ENCODE measurements around the gene AADACL4.
A peak's percentile ranks its signal among the peaks of the same experiment; 100 is the strongest.

The AADACL4 gene

DNA sequence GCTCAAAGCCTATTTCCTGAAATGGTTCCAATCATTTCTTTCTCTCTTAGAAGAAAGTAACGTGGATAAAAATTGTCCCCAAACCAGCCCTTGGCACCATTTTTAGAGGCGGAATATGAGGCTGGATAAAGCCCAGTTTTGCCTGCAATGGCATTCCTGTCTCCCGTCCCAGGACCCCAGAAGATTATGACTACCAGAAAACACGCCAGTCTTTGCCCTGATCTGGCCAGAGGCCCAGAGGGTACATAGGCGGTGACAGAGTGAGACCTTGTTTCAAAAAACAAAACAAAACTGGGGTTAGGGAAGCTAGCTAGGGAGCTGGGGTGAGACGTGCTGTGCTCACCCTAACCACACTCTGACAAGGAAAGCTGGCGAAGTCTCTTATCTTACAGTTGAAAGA lies at the start of gene AADACL4:
Gene AADACL4 (plus strand): TSS at position 301 of the 400 bp plus-strand sequence. CDS start 462 bp downstream, outside the sequence.
- DNase-seq (ENCODE audit: low spot score): no peak

DNA sequence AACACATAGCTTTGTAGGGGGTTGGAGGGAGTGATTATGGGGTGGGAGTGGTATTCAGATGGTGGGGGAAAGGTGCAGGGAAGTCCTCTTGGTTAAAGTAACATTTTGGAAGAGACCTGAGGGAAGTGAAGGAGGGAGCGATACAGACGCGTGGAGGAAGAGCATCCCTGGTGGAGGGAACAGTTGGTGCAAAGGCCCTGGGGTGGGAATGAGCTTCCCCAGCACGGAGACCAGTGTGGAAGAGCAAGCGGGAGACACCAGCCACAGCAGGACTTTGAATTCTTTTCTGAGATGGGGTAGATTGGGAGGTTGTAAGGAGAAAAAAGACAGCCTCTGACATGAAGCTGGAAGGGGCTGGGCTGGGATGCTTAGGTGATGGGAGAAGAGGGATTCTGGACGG lies 49.4 kb upstream of the AADACL4 start:
- DNase-seq (ENCODE audit: low spot score): no peak

DNA sequence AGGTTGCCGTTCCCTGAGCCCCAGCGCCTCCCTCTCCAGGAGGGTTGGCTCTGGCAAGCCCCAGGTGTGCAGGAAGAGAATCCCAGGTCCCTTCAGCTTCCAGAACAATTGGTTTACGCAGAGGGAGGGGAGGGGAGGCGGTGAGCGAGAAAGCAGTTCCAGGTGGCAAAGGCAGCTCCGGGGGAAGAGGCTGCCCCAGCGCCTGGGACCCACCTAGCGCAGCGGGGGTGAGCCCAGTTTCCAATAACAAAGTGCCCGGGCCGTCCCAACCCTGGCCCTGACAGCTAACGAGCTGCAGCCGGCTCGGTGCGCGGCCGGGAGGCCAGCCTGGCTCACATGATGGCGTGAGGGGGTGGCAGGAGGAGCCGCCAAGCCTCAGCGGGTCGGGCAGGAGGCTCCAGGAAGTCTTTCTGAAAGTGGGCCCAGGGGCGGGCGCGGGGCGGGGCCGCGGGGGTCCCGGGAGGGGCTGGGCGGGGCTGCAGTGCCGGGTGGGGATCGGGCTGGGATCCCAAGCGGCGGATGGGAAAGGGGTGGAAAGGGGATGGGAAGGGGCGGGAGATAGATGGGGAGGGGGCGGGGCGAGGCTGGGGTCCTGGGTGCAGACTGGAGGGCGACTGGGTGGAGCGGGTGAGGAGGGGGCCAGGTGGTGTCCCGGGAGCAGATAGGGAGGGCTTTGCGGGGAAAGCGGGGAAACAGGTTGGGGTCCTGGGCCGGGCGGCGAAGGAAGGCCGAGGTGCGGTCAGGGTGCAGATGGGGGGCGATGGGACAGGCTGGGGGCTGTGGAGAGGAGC lies 48.7 kb upstream of the AADACL4 start:
- no peak for DNase-seq (ENCODE audit: low spot score)

DNA sequence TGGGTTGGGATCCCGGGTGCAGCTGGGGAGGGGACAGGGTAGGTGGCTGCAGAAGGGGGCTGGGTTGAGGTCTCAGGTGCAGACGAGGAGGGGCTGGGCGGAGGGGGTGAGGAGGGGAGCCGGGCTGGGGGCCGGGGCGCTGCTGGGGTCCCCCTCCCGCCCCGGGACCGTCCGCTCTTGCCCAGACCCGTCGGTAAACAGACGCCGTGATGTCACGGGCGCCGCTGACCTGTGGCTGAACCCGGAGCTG lies 48.2 kb upstream of the AADACL4 start:
- no peak for DNase-seq (ENCODE audit: low spot score)

DNA sequence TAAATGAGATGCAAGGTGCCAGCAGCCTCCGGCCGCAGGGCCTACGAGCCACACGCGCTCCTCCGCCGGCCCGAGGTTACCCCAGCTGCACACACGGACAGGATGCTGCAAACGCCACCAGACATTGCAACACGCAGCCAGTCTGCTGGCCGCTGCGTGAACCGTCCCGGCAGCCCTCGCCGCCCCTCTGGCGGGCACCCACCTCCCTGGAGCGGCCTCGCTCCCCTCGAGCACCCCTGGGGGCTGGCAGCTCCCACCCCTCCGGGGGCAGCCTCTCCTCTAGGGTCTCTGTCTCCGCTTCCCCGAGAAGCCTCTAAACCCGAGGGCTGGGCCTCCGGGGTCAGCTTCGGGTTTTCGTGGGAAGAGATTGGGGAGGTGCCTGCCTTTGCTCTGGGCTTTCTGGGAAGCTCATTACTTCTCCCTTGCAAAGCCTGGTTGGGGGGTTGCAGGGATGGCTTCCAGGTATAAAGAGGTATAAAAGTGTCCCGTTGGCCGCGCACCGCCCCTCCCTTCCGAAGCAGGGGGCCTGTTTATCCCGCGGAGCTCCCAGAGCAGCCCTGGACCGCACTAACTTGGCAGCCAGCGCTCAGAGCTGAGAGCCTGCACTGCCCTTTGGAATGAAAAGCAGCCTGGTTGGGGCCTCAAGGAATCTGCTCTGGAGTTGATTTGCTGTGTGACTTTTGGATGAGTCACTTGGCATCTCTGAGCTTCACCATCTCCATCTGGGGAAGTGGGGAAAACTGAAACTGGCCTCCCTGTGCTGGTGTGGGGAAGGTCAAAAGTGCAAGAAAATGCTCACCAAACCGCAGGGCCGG lies 47.7 kb upstream of the AADACL4 start:
- DNase-seq (ENCODE audit: low spot score): no peak

DNA sequence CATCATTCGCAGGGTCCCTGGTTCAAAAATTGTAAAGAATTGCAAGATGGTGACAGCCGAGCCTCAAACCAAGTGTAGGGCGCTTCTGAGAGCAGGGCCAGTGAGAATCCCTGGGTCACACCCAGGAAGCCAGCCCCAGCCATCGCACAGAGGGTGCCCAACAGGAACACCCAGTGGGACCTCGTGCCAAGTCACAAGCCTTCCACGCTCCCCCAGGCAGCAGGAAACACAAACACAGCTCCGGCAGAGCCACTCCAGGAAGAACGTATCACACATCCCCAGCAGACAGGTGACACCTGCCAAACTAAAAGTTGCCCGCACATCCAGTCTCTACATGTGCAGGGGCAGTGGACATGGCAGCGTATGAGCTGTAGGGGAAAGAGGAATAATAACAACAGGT lies 46.1 kb upstream of the AADACL4 start:
- no peak for DNase-seq (ENCODE audit: low spot score)

DNA sequence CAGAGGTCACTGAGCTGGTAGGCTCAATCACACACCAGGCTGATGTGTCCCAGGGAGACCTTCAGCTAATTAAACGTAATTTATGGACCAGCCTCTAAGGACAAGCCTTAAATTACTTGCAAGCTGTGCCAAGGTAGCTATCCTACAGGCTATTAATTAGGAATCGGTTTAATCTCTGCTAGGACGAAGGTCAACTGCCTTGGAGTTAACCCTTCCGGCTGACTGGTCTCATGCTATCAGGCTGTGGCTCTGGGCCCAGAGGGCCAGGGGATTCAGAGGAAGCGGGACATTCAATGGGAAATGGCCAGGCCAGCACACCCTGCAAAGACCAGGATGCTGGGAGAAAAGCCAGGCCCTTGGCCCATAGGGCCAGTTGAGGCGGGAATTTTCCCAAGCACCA lies 44.9 kb upstream of the AADACL4 start:
- no peak for DNase-seq (ENCODE audit: low spot score)

DNA sequence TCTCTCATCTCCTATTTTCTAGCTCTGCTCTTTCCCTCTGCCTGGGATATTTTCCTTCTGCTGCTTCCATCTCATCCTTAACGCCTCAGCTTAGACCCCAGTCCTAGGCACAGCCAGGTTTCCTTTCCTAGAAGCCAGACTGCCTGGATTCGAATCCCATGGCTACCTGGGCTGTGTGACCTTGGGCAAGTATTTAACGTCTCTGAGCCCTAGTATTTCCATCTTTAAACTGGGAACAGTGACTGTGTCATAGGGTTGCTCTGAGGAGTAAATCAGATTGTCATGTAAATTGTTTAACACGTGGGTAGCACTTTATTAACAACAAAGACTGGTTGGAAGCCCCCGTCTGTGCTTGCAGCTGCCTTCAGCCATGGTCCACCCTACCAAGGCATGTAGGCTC lies 44.2 kb upstream of the AADACL4 start:
- no peak for DNase-seq (ENCODE audit: low spot score)

DNA sequence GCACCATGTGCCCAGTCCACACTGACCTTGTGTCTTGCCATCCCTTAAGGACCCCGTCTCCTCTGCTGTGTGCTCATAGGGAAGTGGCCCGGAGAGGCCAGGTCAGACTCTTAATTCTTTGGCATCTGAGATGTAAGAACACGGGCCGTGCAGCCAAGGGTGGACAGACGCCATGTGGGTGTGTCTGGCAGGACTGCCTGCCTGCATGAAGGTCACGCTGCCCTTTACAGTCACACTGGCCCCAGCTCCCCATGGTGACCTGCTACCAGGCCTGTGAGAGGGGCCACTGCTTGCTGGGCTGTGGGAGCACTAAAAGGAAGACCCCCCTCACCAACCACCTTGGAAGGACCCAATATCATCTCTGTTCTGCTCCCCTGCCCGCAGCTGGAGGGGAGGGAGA lies 43.5 kb upstream of the AADACL4 start:
- no peak for DNase-seq (ENCODE audit: low spot score)

DNA sequence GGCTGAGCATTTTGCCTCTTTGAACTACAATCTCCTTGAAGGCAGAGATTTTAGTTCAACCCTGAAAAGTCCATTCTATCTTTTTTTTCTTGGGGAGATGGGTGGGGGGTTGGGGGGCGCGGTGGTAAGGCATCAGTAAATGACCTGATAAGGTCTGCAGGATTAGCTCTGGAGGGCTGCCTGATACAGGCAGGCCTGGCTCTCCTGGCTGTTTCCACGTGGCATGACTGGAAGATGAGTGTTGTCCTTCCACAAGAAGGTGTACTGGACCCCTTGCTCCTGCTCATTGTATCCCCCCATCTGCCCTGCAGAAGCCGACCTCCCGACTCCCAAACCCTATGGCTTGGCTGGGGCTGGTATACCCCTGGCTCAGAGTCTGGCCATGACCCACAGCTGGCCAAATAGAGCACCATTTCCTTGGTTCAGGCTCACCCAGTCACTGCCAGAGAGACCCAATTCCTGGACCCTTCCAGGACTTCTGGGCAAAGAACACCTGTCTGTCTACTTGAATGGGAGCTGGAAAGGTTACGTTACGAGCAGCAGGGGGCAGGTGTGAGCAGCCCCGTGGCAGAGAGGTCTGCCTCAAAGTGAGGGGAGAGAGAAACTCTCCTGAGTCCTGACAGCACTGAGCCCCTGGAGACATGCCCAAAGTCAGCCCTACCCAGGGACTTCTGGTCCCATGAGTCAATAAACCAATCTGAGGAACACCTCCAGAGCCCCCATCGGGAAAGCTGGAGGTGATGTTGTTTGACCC lies 42.8 kb upstream of the AADACL4 start:
- DNase-seq (ENCODE audit: low spot score): no peak

DNA sequence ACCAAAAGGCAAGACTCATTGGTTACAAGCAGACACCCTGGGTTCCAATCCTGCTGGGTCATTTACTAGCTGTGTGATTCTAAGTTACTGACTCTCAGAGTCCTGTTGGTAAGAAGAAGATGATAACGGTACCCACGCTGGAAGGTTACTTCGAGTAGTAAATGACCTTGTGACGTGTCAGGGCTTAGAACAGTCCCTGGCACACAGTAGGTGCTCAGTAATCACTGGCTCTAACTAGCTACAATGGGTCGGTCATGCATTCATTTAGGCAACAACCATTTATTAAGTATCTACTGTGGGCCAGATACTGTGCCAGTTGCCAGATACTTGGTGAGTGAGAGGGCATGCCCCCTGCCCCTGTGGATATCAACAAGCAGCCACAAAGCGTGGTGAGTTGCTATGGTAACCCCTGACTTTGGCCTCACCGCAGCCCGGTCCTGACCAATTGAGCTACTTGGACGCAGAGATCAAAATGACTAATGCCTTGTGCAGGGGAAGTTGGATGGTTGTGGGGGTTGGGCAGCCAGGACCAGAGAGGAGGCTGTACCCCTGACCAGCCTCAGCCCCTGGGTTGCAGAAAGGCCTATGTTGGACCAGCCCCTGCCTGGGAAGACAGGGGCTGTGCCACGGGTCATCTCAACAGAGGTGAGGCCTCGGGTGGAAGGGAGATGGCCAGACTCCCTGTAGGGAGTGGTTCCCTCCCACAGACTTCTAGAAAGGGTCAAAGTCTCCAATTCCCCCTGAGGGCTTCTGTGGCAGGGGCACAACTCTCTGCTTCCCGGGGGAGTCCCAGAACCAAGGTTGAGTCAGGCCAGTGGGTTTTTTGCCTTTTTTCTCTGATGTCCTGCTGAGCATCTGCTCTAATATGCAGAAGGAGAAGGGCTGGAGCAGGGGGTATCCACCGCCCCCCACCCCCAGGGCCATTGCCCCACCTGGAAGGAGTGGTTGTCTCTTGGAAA lies 41.9 kb upstream of the AADACL4 start:
- DNase-seq (ENCODE audit: low spot score): no peak

DNA sequence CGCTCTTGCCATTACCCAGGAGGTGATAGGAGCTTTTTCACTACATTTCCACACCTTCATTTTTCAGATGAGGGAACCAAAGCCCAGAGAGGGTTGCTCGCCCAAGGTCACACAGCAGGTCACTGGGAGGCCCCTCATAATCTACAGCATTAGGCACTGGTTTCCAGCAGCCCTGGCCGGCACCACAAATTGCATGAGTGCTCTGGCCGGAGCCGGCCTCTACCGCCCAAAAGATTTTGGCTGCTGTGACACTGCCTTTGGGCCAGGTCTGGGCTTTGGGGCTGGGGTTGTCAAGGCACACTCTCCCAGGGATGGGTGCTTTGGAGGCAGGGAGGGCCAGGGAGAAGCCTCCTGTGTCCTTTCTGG lies 41.2 kb upstream of the AADACL4 start:
- DNase-seq (ENCODE audit: low spot score): no peak

DNA sequence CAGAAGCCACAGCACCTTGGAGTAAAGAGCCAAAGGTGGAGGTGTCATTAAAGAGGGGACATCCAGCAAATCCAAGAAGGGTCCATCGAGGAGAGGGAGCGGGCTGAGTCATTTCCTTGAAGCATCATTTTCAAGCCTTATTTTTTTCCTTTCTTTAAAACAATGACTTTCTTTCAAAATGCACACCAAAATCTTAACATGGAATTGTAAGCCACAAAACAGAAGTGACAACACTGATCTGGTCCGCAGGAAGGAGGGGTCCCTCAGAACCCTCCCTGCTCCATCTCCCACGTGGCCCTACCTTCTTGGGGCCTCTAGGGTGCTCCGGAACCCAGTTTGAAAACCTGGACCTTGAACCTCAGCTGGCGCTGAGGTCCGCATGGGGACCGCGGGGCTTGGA lies 40.7 kb upstream of the AADACL4 start:
- no peak for DNase-seq (ENCODE audit: low spot score)

DNA sequence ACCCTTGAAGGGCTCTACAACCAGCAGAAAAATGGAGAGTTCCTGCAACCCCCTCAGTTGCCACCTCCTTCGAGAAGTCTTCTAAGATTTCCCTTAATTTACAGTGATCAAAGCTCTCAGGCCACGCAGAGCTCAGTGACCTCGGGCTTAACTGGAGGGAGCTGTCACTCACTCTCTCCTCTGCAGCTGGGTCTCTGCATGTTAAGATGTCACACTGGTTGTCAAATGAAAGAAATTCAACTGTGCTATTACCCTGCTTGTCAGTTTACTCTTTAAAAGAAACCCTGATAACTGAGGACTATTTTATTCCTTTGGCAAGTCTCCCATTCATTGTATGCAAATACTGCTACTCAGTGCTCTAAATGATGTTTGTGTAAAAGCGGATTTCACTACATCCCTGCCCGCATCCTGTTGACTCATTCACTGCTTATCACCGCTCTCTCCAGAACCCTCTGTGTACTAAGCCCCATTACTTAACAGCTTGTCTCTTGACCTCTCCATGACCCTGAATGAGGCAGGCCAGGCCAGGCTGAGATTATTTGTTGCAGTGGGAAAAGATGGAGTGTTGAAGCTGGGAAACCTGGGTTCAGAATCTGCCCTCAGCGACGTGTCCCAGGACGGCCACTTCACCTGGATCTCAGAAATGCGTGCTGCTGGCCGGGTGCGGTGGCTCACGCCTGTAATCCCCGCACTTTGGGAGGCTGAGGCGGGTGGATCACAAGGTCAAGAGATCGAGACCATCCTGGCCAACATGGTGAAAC lies 39.6 kb upstream of the AADACL4 start:
- DNase-seq (ENCODE audit: low spot score): peak; percentile 87

DNA sequence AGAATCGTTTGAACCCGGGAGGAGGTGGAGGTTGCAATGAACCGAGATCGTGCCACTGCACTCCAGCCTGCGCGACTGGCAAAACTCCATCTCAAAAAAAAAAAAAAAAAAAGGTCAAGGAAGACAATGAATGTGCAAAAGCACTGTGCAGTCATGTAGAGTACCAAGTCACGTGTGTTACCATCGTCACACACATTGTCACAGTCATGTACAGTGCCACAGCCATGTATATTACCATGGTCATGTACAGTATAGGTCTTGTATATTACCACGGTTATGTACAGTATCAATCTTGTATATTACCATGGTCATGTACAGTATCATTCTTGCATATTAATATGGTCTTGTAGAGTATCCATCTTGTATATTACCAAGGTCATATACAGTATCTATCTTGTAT lies 38.9 kb upstream of the AADACL4 start:
- DNase-seq (ENCODE audit: low spot score): no peak

DNA sequence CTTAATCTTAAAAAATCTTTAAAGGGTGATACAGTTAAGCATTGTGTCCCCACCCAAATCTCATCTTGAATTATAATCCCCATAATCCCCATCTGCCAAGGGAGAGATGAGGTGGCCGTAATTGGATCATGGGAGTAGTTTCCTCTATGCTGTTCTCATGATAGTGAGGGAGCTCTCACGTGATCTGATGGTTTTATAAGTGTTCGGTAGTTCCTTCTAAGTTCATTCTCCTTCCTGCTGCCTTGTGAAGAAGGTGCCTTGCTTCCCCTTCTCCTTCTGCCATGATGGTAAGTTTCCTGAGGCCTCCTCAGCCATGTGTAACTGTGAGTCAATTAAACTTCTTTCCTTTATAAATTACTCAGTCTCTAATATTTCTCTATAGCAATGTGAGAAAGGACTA lies 36.6 kb upstream of the AADACL4 start:
- no peak for DNase-seq (ENCODE audit: low spot score)

DNA sequence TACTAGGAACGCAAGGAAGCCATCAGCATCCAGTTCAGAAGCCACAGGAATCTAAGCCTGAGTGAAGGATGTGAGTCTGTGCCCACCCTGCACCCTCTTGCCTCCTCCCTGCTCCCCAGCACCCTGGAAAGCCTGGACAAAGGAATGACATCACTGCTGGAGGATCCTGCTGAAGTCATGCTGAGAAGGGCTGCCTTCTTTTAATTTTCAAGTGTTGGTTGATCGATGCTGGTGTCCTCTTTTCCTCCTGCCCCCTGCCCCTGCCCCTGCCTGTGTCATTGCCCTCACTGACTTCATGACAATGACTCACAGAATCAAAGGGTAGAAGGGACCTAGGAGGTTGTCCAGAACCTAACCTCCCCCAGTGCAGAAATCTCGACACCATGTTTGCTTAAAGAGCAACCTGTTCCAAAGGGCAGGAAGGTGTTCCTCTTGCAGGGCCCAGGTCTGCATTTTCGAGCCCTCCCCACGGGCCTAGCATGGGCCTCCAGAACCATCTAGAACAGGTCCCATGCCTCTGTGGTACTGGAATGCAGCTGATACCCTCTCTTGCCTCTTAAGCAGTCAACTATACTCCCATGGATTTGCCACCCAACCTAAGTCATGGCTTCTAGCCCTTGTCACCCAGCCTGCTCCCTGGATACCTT lies 35.5 kb upstream of the AADACL4 start:
- DNase-seq (ENCODE audit: low spot score): no peak

DNA sequence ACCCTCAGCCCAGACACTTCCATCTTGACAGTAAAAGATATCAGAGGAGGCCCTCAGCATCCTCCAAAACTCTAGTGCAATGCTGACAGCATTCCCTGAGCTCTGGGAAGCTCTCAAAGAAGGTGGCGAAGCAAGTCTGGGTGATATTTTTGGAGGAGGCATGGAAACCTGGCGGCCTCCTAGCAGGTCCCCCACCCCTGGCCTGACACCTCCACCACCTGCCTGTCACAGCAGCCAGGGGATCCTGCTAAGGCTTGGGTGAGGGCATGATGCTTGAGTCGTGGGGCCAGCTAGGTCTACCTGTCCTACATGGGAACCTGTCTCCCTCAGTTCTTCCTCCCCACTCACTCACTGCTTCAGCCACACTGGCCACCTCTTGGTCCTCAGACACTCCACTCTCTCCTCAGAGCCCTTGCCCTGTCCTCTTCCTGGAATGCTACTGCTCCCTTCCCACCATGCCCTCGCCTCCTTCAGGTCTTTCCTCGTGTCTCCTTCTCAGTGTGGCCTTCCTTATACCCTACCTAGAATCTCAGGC lies 34.3 kb upstream of the AADACL4 start:
- no peak for DNase-seq (ENCODE audit: low spot score)

DNA sequence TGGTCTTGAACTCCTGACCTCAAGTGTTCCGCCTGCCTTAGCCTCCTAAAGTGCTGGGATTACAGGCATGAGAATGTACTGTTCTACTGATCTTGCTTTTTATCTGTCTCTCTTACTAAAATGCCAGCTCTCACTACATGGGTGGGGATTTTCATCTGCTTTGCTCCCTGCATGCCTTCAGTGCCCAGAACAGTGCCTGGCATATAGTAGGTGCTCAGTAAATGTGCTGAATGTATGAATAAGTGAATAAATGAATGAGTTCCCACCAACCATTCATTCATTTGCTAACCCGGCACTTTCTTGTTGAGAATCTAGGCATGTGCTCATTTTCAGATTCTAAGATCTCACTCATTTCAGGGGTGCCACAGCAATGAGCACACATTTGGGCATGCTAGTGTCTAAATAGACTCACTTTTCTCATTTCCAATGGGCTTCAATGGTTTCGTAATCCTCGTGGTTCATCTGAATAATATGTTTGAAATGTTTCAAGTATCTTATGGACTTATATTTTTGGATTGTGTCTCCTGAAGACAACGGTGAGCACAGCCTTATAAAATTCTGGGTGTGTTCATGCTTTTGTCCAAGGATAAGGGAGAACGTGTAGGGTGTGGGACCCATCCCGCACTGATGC lies 33.5 kb upstream of the AADACL4 start:
- no peak for DNase-seq (ENCODE audit: low spot score)

DNA sequence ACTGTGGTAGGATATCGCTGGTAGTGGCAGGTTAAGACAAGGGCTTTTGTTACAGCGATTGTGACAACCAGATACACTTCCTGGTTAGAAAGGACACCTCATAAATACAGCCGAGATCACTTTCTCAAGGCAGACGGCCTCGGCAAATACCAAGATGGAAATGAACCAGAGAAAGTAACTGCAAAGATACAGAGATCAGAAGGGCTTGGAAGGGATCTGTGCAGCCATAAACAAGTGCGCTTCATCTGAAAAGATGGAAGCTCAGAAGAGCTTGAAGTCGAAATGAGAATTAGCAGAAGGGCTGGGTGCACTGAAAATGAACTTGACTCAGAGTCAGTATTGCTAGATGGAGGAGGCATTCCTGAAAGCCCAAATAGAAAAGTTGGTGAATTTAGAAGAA lies 32.9 kb upstream of the AADACL4 start:
- no peak for DNase-seq (ENCODE audit: low spot score)

Measured in activated CD4-positive, alpha-beta T cell treated with anti-CD3 and anti-CD28 coated beads, Interleukin-2, Interleukin-4, amounts not matched to agents 100 ng/mL and 50 ng/mL, durations not matched to agents 16 hours and 8 hours (primary cell).